HuH-7.5 (cell line): Measurements from ENCODE around the gene ERGIC1.
"Not testable (repeated sequence)": the region's sequence is repeated elsewhere in the genome, so short reads cannot be mapped to it uniquely, and the experiment has no call there.

Experiments
- DNase-seq: peaks from one replicate; pipeline ENCODE4 v3.0.0; 2011; ENCODE audit warnings: low spot score

ERGIC1 gene

GRCh38 chr5:172801179-172801671 lies 32.8 kb upstream of the ERGIC1 start:
- no peak for DNase-seq

GRCh38 chr5:172802112-172802511 lies 31.9 kb upstream of the ERGIC1 start:
- DNase-seq = no peak

DNA sequence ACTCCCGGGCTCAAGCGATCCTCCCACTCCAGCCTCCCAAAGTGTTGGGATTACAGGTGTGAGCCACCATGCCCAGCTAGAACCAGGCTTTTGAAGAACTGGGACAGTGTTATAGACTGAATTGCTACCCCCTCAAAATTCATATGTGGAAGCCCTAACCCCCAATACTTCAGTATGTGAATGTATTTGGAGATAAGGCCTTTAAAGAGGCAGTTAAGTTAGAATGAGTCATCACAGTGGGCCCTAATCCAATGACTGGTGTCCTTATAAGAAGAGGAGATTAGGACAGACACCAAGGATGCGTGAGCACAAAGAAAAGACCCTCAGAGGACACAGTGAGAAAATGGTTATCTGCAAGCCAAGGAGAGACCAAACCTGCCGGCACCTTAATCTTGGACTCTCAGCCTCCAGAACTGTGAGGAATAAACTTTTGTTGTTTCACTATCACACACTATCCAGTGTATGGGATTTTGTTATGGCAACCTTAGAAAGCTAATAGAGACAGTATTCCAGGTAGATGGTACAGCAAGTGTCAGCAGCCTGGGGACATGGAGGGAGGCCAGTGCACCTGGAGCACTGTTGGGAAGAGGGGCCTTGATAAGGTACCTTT lies 31.4 kb upstream of the ERGIC1 start:
- DNase-seq = no peak

GRCh38 chr5:172805018-172805683 lies 28.9 kb upstream of the ERGIC1 start:
- DNase-seq = no peak

GRCh38 chr5:172805736-172806255 lies 28.3 kb upstream of the ERGIC1 start:
- no peak for DNase-seq

DNA sequence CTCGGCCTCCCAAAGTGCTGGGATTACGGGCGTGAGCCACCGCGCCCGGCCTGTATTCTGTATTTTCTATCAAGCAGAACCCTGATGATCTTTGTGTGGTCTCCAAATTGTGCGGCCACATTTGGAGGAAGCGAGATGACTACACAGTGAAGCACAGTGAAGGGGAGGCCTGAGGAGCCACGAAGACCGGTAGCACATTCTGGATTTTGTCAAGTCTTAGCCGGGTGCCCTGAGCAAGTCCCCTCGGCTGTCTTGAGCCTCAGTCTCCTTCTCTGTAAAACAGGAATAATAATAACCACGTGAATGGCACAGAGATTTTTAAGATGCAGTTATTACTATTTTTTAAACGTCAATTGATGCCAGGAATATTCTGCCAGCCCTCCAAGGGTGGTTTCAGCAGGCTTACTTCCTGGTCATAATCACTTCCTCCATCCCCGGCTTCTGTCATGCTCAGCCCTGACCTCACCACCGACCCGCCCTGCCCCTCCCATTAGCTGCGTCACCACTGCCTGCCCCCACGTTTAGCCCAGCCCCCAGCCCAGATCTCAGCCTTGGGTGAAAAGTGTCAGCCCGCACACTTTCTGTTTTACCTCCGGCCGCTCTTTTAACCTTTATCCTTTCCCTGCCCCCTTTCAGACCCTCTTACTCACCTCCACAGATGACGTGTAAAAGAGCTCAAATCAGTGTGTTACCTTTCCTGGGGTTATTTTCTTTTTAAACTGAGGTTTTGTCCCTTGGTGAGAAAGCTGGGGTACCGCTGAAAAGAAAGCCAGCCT lies 27.0 kb upstream of the ERGIC1 start:
- peak; percentile 83 for DNase-seq

DNA sequence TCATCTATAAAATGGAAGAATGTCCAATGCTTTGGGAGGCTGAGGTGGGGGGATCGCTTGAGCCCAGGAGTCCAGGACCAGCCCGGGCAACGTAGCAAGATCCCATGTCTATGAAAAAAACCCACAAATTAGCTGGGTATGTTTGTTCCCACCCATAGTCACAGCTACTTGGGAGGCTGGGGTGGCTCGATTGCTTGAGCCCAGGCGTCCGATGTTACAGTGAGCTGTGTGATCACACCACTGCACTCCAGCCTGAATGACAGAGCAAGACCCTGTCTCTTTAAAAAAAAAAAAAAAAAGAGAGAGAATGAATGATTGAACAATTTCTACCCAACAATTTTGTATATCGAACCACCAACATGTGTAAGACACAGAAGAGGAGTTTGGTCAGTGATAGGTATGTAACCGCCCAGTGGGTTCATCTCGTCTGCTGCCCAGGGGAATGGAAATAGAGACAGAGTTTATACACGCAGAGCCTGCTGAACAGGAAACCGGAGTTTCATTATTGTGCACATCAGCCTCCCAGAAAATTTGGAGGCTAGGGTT lies 26.2 kb upstream of the ERGIC1 start:
- no peak for DNase-seq

DNA sequence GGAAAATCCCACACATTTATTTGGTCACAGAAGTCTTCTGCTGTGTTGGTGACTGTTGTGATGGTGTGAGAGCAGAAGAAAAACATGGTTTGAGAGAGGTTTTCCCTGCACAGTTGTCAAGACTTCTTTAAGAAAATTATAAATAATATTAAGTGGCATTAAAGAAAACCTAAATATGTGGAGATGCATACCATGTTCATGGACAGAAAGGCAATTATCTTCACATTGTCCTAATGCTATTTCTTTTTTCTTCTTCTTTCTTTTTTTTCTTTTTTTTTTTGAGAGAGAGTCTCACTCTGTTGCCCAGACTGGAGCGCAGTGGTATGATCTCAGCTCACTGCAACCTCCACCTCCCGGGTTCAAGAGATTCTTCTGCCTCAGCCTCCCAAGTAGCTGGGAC lies 24.3 kb upstream of the ERGIC1 start:
- DNase-seq = no peak

GRCh38 chr5:172810996-172811395 lies 23.1 kb upstream of the ERGIC1 start:
- DNase-seq = not testable (repeated sequence)

GRCh38 chr5:172815631-172816030 lies 18.4 kb upstream of the ERGIC1 start:
- no peak for DNase-seq

DNA sequence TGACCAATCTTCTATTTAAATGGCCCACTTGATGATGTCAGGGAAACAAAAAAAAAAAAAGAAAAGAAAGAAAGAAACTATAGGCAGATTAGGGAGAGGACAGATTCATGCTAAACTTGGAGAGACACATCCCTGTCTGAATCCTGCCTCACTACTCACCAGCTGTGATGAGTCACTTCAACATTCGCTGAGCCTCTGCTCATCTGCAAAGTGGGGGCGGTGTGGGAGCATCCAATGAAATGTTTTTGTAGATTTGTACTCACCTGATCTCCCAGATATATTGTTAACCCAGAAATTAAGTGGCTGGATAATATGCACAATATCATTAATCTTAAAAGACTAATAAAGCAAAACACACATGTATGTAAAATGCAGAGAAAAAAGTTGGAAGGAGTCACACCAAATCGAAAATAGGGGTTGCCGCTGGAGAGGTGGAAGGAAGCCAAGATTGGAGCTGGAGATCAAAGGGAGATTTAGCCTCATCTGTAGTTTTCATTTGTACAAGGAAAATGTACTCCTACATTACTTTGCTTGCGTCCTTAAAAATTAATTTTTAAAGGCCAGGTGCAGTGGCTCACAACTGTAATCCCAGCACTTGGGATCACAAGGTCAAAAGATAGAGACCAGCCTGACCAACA lies 17.0 kb upstream of the ERGIC1 start:
- DNase-seq = no peak

DNA sequence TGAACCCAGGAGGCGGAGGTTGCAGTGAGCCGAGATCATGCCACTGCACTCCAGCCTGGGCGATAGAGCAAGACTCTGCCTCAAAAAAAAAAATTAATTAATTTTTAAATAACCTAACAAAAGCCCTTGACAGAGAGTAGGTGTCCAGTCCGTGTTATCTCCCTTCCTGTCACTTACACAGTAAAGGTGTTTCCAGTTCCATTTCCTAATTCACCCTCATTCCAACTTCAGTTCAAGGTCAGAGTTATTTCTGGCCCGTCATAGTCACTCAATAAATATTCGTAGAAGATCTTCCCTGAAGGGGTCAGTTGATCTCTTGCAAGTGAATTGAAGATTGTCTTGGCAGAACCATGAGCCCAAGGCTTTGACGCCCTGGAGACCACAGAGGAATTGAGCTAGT lies 16.4 kb upstream of the ERGIC1 start:
- DNase-seq = no peak

DNA sequence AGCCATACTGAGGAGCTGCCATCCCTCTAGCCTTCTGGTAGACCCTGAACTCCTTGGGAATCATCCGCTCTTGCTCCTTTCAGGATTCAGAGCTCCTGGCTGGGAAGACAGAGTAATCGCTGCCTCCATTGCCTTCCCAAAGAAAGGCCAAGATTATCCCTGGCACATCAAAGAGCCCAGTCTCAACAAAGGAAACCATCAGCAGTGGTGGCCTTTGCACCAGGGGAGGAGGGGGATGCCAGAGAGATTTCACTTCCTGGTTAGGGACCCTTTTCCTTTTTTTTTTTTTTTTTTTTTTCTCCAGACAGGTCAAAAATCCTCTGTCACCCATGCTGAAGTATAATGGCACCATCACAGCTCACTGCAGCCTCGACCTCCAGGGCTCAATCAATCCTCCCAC lies 16.0 kb upstream of the ERGIC1 start:
- no peak for DNase-seq

DNA sequence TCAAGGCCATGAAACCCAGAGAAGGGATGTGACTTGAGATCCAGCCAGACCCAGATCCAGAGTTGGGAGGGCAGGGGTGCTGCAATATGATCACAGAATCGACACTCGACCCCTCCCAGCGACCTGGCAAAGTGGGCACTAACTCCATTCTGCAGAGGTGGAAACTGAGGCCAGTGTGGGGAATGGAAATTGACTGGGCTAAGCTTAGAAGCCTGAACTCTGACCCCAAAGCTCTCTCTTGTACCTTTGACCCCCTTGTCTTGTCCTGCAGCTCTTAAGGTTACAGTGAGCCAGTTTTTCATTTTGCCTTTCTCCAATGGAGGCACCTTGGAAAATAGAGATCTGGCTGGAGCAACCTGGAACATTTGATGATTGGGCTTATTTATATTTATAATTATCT lies 14.5 kb upstream of the ERGIC1 start:
- no peak for DNase-seq

GRCh38 chr5:172820046-172820767 lies 13.8 kb upstream of the ERGIC1 start:
- DNase-seq = no peak

DNA sequence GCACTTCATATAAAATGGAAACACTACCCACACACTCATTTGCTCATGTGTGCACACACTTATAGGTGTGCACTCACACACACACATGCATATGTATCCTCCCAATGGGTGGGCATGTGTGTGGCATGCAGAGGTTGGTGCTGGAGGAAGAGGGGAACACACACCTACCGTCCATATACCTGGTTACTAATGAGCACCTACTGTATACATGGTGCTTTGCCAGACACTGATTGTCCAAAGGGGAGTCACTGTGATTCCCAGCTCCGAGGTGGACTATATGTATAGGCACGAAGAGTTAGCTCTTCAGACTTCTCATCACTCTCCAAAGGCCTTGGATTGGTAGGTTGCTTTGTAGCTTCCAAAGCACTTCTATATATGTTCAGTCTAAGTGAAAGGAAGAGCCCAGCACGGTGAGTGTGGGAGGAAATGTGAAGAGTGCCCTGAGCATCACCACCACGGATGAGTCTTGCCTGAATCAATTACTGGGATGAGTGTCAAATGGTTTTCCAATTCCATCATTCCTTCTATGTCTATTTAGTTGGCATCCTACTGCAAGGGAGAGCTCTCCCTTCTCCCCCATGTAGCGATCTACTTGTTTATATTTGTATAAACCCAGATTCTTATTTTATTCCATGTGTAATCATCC lies 12.6 kb upstream of the ERGIC1 start:
- DNase-seq = no peak

- no peak for DNase-seq
Measured at GRCh38 chr5:172823840-172824362, 10.2 kb upstream of the ERGIC1 start.

DNA sequence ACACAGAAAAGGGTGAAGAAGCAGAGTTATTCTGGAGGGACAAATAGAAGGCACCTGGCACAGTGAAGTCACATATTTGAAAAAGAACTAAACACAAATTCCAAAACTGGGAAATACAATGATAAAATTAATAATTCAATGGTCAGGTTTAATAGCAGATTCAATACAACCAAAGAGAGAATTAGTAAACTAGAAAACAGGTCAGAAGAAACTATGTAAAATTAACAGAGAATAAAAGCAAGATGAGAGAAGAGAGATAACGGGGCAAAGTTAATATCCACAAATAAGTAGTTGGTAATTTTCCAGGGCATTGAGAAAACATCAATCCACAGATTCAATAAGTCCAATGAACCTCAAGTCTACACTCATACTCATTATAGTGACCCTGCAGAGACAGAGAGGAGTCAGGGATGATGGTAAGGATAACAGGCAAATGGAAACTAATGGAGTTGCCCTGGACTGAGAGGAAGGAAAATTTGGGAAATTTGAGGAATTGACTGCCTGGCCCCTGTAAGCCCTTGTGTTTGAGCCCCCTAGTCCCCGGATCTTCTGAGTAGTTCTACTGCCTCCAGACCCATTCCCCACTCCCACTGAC lies 8.3 kb upstream of the ERGIC1 start:
- DNase-seq = no peak

GRCh38 chr5:172827841-172828240 lies 6.2 kb upstream of the ERGIC1 start:
- no peak for DNase-seq

DNA sequence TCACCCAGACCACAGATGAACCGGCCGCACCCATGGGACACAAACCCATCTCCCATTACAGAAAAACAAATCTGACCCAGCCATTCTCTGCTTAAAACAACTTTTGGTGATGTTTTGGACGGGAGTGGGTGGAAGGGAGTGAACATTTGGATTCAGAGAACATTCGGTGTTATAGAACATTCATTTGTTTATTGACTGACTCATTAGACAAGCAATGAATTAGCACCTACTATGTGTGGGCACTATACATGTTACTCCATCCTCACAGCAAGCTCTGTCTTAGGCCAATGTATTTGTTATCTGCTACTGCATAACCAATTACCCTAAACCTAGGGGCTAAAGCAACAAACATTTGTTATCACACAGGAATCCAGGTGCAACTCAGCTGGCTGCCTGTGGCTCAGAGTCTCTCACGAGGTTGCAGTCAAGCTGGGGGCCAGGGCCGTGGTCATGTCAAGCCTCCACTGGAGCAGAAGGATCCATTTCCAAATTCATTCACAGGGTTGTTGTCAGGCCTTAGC lies 5.1 kb upstream of the ERGIC1 start:
- no peak for DNase-seq
